ENCODE measurements around the gene THAP7.

DNA sequence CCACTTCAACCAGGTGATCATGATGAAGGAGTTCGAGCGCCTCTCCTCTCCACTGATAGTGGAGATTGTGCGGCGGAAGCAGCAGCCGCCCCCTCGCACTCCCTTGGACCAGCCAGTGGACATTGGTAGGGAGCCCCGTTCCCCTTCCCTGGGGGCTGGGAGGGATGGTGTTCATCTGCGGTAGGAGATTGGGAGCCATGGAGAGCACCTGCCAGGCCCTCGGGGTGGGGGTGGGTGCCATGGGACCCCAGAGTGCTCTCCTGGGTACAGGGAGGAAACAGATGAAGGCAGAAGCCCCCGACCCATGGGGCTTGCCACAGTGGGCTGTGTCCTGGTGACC, 7.0 kb downstream of the THAP7 start:
- TF ChIP-seq CTCF (IDR thresholded peaks at IDR 0.05): no peak
- no peak for TF ChIP-seq POLR2A (IDR thresholded peaks at IDR 0.05)

All from uterus (tissue), 2 donors.